Body of pancreas (tissue), 4 donors: ENCODE data around the gene SLC19A1.
"Not testable (repeated sequence)": the region's sequence is repeated elsewhere in the genome, so short reads cannot be mapped to it uniquely, and the experiment has no call there.

Source experiments
- CTCF ChIP-seq, 7 experiments: fragments of 450-650 bp in 4 of 7; fragments of 200-600 bp in 3 of 7; sonication (generic) in 3 of 7; IDR thresholded peaks; one replicate each; pipeline ENCODE4 v1.5.1; 2016 to 2019; ENCODE audit warnings: antibody characterized with exemption in 7 of 7
- POLR2A ChIP-seq, 3 donors: fragments of 450-650 bp; IDR thresholded peaks; one replicate each; pipeline ENCODE4 v1.6.1; 2016; ENCODE audit warnings: antibody characterized with exemption in 3 of 3, mild to moderate bottlenecking in 2 of 3

- not testable (repeated sequence) for TF ChIP-seq POLR2A, CTCF (IDR thresholded peaks at IDR 0.05)
Measured at GRCh38 chr21:45561241-45561640, 19.0 kb upstream of the SLC19A1 start.
